HCT116 (cell line): ENCODE results near the gene FOXB1.

Experiments
- CTCF ChIP-seq, 3 experiments: fragments of 200-600 bp in 1 of 3; sonication (generic) in 1 of 3; IDR thresholded peaks in 2 of 3; conservative IDR thresholded peaks in 1 of 3; 2 replicates each; pipeline ENCODE4 v1.5.1; 2012 to 2017; ENCODE audit warnings: low read depth in 2 of 3, low read length in 2 of 3, antibody characterized with exemption in 1 of 3, borderline replicate concordance in 1 of 3, control low read depth in 1 of 3, mild to moderate bottlenecking in 1 of 3, mixed read lengths in 1 of 3, mixed run types in 1 of 3, moderate library complexity in 1 of 3; ENCODE audit not compliant: insufficient read depth in 1 of 3
- EZH2 ChIP-seq: fragments of 200-600 bp; sonication (generic); IDR thresholded peaks from 2 replicates; pipeline ENCODE4 v1.6.1; 2017; ENCODE audit warnings: antibody characterized with exemption, mixed run types
- POLR2A ChIP-seq: IDR thresholded peaks from 2 replicates; pipeline ENCODE4 v1.7.0; 2011; ENCODE audit warnings: borderline replicate concordance; ENCODE audit not compliant: insufficient read depth, insufficient read length; ENCODE audit errors: extremely low read depth
- POLR2AphosphoS5 ChIP-seq: IDR thresholded peaks from 2 replicates; pipeline ENCODE4 v1.6.1; 2011; ENCODE audit warnings: mild to moderate bottlenecking, low read depth, low read length, moderate library complexity
- REST ChIP-seq: IDR thresholded peaks from 2 replicates; pipeline ENCODE4 v1.6.1; 2012; ENCODE audit warnings: low read depth

- no peak for TF ChIP-seq POLR2A
- no peak for TF ChIP-seq CTCF (IDR thresholded peaks at IDR 0.05 in 2 of 3, conservative IDR thresholded peaks at IDR 0.05 in 1 of 3; ENCODE audit: borderline replicate concordance in 1 of 3, insufficient read depth in 1 of 3, low read depth in 2 of 3, low read length in 2 of 3)
- no peak for TF ChIP-seq POLR2AphosphoS5
- no peak for TF ChIP-seq EZH2
- no peak for TF ChIP-seq REST
Measured at GRCh38 chr15:59968314-59968713, 35.8 kb upstream of the FOXB1 start.
